ENCODE measurements around the gene PLA2G4F.
"Not testable (repeated sequence)": the region's sequence is repeated elsewhere in the genome, so short reads cannot be mapped to it uniquely, and the experiment has no call there.

PLA2G4F gene

DNA sequence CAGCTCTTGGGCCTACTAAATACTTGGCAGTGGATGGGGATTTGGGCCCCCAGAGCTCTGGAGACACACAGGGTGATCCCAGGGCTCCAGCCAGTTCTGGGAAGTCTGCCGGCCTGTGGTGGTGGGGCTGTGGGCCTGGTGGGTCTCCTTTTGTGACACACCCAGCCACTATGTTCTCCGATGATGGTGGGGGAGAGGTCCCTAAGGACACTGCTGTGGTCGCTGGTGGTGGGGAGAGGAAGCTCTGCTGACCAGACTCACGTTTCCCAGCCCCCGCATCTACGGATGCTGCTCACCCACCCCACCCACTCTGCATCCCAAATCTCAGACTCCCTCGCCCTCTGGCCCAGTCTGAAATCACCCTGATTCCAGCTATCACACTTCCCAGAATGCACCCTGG is 62.5 kb downstream of the PLA2G4F start:
- DNase-seq = no peak

DNA sequence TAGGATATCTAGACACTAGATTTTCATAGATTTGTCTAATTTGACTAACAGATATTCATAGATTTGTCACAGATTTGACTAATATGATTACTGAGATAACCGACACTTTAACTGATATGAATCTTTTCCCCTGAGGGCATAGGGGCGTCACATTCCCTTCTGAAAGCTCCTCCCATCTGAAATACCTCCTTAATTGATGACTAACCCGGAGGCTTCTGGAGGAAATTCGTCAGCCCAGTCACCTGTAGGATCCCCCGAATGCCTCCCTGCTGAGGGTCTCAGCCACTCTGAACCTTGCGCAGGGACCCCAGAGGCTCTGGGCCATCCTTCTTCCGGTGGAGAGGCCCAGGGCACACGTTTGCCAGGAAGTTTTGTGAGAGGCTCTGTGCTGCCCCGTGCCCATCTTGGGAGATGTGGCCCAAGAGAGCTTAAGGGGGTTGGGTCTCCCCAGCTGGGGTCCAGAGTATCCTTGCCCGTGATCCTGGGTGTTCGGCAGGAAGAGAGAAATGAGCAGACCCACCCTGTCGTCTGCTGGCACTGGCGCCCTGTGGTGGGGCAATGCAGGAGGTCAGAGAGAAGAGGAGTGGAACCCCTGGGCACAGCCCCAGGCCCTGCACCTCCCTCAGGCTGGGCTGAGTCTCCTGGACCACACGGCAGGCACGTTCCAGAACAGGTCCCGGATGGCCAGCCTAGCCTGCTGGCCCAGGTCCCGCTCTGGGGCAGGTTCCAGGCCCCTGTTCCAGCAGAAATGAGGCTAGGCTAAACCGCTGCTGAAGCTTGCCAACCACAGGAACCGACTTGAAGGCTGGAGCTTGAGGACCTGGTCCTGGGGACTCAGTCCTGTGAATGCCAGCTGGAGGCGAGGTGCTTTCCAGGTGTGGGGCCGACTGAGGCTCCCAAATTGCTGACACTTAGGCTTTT is 63.8 kb downstream of the PLA2G4F start:
- DNase-seq = no peak

DNA sequence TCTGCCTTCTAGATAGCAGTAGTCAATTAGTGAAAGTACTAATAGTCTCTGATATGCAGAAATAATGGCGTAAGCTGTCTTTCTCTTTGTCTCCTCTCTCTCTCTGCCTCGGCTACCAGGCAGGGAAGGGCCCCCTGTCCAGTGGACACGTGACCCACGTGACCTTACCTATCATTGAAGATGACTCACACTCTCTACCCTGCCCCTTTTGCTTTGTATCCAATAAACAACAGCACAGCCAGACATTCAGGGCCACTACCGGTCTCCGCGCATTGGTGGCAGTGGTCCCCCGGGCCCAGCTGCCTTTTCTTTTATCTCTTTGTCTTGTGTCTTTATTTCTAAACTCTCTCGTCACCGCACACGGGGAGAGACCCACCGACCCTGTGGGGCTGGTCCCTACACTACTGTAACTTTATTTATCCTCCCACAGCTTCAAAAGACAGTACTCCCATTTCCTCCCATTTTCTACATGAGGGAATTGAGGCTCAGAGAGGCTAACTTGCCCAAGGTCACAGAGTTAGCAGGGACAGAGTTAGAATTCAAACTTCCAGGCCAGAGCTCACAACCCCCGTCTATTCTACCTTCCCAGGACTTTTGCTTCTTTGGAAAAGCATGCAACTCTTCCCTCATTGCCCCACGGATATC is 64.6 kb downstream of the PLA2G4F start:
- not testable (repeated sequence) for DNase-seq

DNA sequence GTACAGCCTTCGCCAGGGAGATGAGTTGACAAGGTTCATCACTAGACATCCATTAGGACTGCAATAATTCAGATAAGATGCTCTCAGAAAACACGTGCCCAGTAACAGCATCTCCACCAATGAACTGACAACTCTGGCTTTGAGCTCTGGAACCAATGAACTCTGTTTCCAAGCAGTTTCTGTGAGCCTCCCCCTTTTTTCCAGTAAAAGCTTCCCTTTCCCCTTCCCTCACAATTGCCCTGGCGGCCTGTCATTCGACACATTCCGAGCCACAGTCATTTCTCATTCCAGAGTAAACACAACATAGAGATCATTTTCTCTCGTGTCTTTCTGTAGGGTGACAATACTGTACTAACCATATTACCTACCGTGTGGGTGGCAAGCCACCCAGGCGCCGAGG is 65.7 kb downstream of the PLA2G4F start:
- no peak for DNase-seq

DNA sequence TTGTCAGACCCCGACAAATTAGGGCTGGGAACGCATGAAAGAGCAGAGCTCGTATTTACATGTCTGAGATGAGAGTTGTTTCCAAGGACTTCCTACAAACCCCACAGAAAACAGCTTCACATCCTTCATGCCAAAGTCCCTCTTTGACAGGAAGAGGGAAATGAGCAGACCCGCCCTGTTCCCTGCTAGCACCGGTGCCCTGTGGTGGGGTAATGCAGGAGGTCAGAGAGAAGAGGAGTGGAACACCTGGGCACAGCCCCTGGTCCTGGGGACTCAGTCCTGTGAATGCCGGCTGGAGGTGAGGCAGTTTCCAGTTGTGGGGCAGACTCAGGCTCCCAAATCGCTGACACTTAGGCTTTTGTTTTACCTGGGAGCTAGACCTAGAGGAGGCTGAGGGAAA is 66.1 kb downstream of the PLA2G4F start:
- DNase-seq = no peak

DNA sequence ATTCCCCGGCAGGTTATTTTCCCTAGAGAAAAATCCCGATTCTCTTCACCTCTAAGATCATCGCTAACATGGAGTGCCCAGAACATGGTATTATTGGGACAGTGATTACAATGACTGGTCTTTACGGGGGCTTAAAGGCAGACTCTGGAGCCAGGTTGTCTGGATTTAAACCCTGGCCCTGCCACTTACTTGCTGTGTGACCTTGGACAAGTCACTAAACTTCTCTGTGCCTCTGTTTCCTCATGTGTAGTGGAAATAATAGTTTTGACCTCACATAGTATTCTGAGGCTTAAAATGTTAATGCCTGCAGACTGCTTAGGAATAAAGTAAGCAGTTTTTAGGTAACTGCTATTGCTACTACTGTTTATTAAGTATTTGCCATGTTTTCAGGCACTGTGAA is 66.5 kb downstream of the PLA2G4F start:
- DNase-seq = no peak
